Thyroid gland (tissue), 4 donors: Measurements from ENCODE around the gene GREB1. TPM values are rescaled to one million over a fixed set of nuclear protein-coding genes. Genes with fewer than 3 reads are reported as not detected.

ENCODE experiments used
- DNase-seq, 2 donors: peaks; one replicate each; pipeline ENCODE4 v3.0.0-alpha.2; 2019
- H3K27ac ChIP-seq, 3 donors: fragments of 200-600 bp; sonication (generic); 1 replicate in 2 of 3; 2 replicates in 1 of 3; pipeline ENCODE4 v1.5.1; 2016 to 2019; ENCODE audit warnings: mild to moderate bottlenecking in 1 of 3, moderate library complexity in 1 of 3
- H3K27me3 ChIP-seq: fragments of 200-600 bp; sonication (generic); one replicate; pipeline ENCODE4 v1.5.1; 2019
- H3K36me3 ChIP-seq, 2 donors: fragments of 200-600 bp; sonication (generic); one replicate each; pipeline ENCODE4 v1.5.1; 2016 to 2019
- H3K4me1 ChIP-seq, 2 donors: fragments of 200-600 bp; sonication (generic); one replicate each; pipeline ENCODE4 v1.5.1; 2017 to 2019
- H3K4me3 ChIP-seq, 3 donors: fragments of 200-600 bp; sonication (generic); replicated peaks in 1 of 3; 1 replicate in 2 of 3; 2 replicates in 1 of 3; pipeline ENCODE4 v1.5.1; 2016; ENCODE audit warnings: mild to moderate bottlenecking in 1 of 3
- H3K9me3 ChIP-seq: fragments of 200-600 bp; sonication (generic); one replicate; pipeline ENCODE4 v1.5.1; 2017
- CTCF ChIP-seq, 6 experiments: fragments of 200-600 bp in 3 of 6; fragments of 450-650 bp in 3 of 6; sonication (generic) in 3 of 6; IDR thresholded peaks; one replicate each; pipeline ENCODE4 v1.5.1; 2016 to 2019; ENCODE audit warnings: antibody characterized with exemption in 6 of 6, mild to moderate bottlenecking in 2 of 6, inconsistent platforms in 1 of 6, moderate library complexity in 1 of 6
- POLR2A ChIP-seq, 2 donors: fragments of 450-650 bp; IDR thresholded peaks; one replicate each; pipeline ENCODE4 v1.6.1; 2017; ENCODE audit warnings: antibody characterized with exemption in 2 of 2, mild to moderate bottlenecking in 2 of 2, moderate library complexity in 1 of 2
- WGBS, 2 donors: methylation state at CpG; one replicate each; pipeline ENCODE4 v1.1.5; 2017; 5-methylcytosine and 5-hydroxymethylcytosine counted together
- intact Hi-C: fragments of 100-400 bp; cut with DNase I; formaldehyde crosslinking; loops from one replicate; pipeline ENCODE4 v1.15.1; 2023
- total RNA-seq, 4 donors: library from RNA; depleted of rRNA; stranded (reverse); fragments of >200 nt; gene quantifications; one replicate each; pipeline ENCODE4 v1.2.3, GENCODE V29; 2016

GREB1 gene
- total RNA-seq, 4 donors from 2014 or later = 0.94 to 4.2 (median 2.0) TPM

- H3K27ac ChIP-seq = no peak overlapping the region
- intact Hi-C loops = no loop called here
Observed at GRCh38 chr2:11527001-11527400, 6.8 kb upstream of the GREB1 start.

GRCh38 chr2:11528228-11528627 lies 5.6 kb upstream of the GREB1 start:
- 87 to 96% methylated on average over 3 of the region's 3 CpGs for WGBS, 2 donors

More at GRCh38 chr2:11527001-11527400, 6.8 kb upstream of the GREB1 start:
- H3K27me3 ChIP-seq = no peaks in the 10 kb centered on the region
- H3K4me1 ChIP-seq = no peaks in the 10 kb centered on the region
- WGBS, 2 donors = 97 to 98% methylated on average over 1 of the region's 1 CpG
- H3K36me3 ChIP-seq = no peaks in the 10 kb centered on the region
- no peak for DNase-seq
- no peaks in the 10 kb centered on the region for H3K9me3 ChIP-seq
- no peak overlapping the region for H3K4me3 ChIP-seq
- TF ChIP-seq POLR2A (IDR thresholded peaks at IDR 0.05) (no peak), CTCF (IDR thresholded peaks at IDR 0.05) (no peak)

GRCh38 chr2:11530864-11531465 lies 2.9 kb upstream of the GREB1 start:
- H3K27me3 ChIP-seq = no peaks in the 10 kb centered on the region
- no peak overlapping the region for H3K4me3 ChIP-seq
- intact Hi-C loops = no loop called here
- no peaks in the 10 kb centered on the region for H3K9me3 ChIP-seq
- H3K36me3 ChIP-seq = no peaks in the 10 kb centered on the region
- WGBS, 2 donors = 93 to 94% methylated on average over 6 of the region's 6 CpGs
- no peak for DNase-seq
- H3K27ac ChIP-seq = no peak overlapping the region
- H3K4me1 ChIP-seq = no peaks in the 10 kb centered on the region
- TF ChIP-seq CTCF (IDR thresholded peaks at IDR 0.05) = no peak

More at GRCh38 chr2:11528228-11528627, 5.6 kb upstream of the GREB1 start:
- intact Hi-C loops = no loop called here
- DNase-seq = no peak
- TF ChIP-seq CTCF (IDR thresholded peaks at IDR 0.05) (no peak), POLR2A (IDR thresholded peaks at IDR 0.05) (no peak)
- Histone ChIP-seq H3K4me1 (no peaks in the 10 kb centered on the region), H3K27ac (no peak overlapping the region), H3K4me3 (no peak overlapping the region), H3K9me3 (no peaks in the 10 kb centered on the region), H3K36me3 (no peaks in the 10 kb centered on the region), H3K27me3 (no peaks in the 10 kb centered on the region)

- intact Hi-C loops = no loop called here
- no peak for DNase-seq
- Histone ChIP-seq H3K4me1 (no peaks in the 10 kb centered on the region), H3K36me3 (no peaks in the 10 kb centered on the region), H3K9me3 (no peaks in the 10 kb centered on the region), H3K4me3 (no peak overlapping the region), H3K27me3 (no peaks in the 10 kb centered on the region), H3K27ac (no peak overlapping the region)
- TF ChIP-seq POLR2A (IDR thresholded peaks at IDR 0.05) = no peak
- TF ChIP-seq CTCF (IDR thresholded peaks at IDR 0.05) = no peak
- WGBS, 2 donors = 85% methylated on average over 10 of the region's 10 CpGs
Observed at GRCh38 chr2:11532416-11533055, 1.3 kb upstream of the GREB1 start.

- no peak overlapping the region for H3K4me3 ChIP-seq
- H3K9me3 ChIP-seq = no peaks in the 10 kb centered on the region
- H3K27me3 ChIP-seq = no peaks in the 10 kb centered on the region
- H3K4me1 ChIP-seq = peaks cover 3% of the 10 kb centered on the region in 2 donors
- DNase-seq = no peak
- TF ChIP-seq POLR2A (IDR thresholded peaks at IDR 0.05) = no peak
- TF ChIP-seq CTCF (IDR thresholded peaks at IDR 0.05) = no peak
- intact Hi-C loops = no loop called here
- no peak overlapping the region for H3K27ac ChIP-seq
- 76 to 89% methylated on average over 7 of the region's 7 CpGs for WGBS, 2 donors
- no peaks in the 10 kb centered on the region for H3K36me3 ChIP-seq
Observed at GRCh38 chr2:11534071-11534745, 363 bp downstream of the GREB1 start.
